NCI-H2081 (cell line): ENCODE measurements around the gene F10.

Experiments used
- DNase-seq, 2 experiments: peaks; one replicate each; lab custom pipeline; 2025; lab: John Stamatoyannopoulos, UW

The F10 gene

DNA sequence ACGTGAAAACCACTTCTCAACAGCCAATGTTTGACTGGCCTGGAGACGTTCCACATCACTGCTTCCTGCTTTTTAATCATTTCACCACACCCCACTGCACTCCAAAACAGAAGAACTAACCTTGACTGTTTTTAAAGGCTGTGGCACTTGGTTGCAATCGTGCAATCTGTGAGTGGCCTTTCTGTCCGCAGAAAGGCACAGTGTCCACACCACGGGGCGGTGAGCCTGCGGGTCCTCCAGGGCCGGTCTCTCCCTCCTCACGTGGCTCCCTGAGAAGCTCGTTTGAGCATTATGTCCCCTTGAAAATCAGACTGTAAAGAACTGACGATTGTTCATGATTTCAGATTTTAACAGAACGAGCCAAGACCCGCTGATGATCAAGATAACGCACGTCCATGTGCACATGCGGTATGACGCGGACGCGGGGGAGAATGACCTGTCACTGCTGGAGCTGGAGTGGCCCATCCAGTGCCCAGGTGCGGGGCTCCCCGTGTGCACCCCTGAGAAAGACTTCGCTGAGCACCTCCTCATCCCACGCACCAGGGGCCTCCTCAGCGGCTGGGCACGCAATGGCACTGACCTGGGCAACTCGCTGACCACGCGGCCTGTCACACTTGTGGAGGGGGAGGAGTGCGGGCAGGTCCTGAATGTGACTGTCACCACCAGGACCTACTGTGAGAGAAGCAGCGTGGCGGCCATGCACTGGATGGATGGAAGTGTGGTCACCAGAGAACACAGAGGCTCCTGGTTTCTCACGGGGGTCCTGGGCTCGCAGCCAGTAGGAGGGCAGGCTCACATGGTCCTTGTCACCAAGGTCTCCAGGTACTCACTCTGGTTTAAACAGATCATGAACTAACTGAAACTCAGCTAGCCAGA, 48.9 kb downstream of the F10 start:
- no peak for DNase-seq

DNA sequence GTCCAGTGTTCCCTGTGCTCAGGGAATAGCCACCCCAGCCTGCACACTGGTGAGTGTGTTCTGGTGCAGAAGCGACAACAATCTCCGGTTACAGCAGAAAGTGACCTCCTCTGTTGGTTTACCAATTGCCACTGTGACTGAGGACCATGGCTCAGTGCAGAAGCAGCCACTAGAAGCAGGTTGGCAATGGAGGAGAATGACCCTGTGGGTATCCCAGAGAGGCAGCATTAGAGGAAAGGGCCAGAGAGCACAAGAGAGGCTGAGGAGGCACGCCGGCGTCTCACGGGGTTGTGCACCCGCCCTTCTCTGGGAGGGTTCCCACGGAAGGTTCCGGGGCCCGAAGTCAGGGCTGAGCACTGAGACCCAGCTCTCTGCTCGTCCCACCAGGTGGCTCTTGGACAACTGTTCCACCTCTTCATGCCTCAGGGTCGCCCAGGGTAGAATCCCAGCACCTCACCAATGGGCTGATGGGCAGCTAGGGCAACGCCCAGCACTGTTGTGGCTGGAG, 49.9 kb downstream of the F10 start:
- DNase-seq, result no peak

DNA sequence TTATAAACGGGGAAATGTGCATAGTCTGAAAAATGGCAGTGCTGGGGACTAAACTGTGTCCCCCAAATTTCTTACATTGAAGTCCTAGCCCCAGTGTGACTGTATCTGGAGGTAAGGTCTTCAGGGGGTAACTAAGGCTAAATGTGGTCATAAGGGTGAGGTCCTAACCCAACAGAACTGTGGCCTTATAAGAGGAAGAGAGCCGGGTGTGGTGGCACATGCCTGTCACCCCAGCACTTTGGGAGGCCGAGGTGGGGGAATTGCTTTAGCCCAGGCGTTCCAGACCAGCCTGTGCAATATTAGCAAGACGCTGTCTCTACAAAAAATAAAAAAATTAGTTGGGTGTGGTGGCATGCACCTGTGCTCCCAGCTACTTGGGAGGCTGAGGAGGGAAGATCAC, 53.7 kb downstream of the F10 start:
- DNase-seq, result no peak

DNA sequence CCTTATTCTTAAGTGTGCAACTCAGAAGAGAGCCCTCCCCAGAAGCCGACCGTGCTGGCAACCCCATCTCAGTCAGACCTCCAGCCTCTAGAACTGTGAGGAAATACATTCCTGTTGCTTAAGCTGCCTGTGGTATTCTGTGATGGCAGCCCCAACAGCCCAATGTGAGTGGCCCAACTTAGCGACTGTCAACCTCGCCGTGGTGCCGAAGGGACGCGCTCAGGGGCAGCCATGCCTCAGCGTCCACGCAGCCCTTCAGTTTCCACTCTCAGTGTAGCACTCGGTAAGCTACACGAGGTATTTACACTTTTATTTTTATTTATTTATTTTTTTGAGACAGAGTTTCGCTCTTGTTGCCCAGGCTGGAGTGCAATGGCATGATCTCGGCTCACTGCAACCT, 54.2 kb downstream of the F10 start:
- DNase-seq, result no peak

DNA sequence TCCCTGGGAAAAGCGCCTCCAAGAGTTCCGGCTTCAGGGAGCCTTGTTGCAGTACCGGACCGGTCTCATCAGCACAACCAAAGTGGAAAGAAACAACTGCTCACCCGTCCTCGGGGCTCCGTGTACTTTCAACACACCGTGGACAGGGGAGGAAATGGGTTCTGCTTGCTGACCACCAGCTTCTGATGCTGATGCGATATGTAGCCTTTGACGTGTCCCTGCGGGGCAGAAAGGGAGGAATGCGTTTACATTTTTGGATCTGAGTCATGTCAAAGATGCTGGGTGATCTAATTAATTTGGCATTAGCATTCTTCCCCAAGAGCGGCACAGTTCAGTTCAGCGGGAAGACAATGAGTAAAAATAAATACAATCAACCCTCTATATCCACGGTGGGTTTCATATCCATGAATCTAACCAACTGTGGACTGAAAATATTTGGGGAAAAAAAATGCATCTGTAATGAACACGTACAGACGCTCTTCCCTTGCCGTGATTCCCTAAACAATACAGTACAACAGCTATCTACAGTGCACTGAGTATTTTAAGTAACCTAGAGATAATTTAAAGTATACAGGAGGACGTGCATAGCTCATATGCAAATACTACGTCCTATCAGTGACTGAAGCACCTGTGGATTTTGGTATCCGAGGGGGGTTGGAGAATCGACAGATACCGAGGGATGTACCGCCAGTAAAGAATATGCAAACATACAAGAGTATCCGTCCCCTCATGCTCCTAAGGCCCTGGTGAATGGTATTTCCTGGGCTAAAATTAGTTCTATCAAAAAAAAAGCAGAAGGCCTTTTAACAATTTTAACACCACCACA, 55.7 kb downstream of the F10 start:
- DNase-seq, result no peak

DNA sequence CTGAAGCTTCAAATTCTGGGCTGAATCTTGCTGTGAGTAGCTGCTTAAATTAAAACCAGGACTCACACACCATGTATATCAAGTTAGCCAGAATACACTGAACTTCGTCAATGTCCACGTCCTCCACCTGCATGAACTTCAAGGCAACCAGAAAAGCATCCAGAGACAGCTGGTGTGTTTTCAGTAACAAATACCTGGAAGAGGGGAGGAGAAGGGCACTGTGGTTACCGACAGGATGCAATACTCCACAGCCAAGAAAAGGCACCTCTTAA, 56.2 kb downstream of the F10 start:
- no peak for DNase-seq

DNA sequence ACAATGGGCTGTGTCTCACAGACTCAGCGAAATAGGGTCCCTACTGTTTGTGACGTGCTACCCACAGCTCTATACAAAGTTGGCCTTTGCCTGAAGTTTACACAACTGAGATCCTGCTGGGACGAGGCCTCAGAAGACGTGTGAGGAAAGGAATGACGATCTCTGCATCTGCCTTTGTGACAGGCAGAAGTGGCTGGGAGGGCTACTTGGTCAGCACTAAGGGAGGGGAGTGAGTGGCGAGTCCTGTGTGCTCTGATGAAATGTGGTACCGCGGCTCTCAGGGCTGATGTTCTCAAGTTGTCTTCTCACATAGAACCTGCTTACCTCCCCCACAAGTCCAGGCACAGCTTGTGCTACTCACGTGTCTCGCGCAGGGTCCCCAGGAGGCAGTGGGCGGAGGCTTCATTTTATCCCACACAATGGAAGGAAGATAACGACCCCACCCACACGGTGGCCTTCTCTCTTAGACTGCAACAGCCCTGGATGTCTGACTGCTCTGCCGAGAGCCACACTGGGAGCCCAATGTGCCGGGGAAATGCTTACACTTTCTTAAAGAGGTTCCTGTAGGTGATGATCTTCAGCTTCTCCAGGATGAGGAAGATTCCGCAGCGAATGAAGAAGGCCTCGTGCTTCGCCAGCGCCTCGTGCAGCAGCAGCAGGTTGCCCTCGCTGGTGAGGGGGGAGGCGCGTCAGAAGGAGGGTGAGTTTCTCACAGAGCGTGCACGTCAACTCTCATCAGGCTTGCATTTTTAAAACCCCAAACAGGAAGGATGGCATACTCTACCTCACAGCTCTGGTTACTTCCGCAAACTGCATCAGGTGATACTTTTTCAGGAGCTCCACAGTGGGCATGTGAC, 57.0 kb downstream of the F10 start:
- DNase-seq, result no peak

DNA sequence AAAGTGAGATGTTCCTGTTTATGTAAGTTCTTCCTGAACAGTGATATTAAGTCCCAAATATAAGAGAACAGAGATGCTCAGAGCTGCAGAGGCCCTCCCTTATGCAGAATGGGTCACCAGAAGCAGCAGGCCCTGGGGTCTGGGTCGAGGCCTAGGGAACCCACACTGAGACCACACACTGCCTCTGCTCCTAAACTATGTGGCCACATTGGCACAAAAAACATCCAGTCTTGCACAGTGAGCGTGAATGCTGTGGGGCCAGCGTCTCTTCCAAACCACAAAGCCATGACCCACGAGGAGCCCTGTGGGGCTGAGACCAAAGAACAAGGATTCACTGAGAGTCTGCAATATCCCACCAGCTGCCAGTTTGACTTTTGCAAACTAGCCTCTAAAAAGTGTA, 59.4 kb downstream of the F10 start:
- no peak for DNase-seq

DNA sequence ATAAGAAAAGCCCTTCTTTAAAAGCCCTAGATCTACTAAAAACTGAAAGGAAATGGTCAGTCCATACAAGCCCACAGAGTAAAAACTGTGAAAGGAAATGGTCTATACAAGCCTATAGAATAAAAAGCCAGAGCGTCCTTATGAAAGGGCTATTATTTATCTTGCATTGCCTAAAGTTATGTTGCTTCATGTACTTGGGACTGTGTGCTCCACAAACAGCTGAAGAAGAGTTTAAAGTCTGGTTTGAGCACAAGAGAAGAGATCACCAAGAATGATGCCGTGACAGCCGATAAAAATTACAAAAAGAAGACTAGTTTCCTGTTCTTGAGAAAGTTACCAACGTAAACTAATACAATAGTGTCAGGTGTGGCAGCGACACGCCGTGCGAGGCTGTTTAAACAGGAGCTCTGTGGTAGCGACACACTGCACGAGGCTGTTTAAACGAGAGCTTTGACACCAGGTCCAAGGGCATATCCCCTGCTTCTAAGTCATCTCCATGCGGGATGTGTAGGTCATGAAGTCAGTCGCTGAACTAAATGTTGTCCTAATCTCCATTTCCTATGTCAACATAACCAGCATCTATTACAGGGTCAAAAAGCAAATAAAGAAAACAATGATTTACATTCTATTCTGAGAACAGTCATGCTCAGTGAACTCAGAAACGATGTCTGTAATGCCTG, 61.0 kb downstream of the F10 start:
- DNase-seq, result peak in 1 of 2 experiments; percentile 19

DNA sequence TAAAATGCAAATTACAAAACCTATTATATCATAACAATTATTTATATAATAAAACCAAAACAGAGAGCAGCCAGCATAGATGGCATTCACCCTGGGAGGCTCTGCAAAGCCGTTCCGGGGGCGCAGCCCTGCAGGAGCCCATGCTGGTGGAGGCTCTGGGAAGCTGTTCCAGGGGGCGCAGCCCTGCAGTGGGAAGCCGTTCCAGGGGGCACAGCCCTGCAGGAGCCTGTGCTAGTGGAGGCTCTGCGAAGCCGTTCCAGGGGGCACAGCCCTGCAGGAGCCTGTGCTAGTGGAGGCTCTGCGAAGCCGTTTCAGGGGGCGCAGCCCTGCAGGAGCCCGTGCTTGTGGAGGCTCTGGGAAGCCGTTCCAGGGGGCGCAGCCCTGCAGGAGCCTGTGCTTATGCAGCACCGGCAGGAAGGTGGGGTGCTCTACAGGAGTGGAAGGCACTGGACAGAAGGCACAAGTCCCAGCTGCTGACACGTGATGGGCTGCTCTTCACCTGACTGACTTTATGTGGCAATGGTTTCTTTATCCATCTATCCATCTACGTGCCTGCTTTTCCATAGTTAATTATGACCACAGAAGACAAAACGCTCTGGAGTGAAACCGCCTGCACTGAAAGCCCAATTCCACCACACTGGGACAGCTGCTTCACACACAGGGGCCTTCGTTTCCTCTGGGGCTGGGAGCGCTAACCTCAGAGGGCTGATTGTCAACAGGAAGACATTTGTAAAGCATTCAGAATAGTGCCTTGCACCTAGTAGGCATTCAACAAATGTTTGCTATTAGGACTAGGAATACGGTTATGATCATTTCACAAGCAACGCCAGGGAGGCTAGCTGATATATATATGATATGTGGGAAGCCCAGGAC, 62.2 kb downstream of the F10 start:
- DNase-seq, result peak in 1 of 2 experiments; percentile 15

DNA sequence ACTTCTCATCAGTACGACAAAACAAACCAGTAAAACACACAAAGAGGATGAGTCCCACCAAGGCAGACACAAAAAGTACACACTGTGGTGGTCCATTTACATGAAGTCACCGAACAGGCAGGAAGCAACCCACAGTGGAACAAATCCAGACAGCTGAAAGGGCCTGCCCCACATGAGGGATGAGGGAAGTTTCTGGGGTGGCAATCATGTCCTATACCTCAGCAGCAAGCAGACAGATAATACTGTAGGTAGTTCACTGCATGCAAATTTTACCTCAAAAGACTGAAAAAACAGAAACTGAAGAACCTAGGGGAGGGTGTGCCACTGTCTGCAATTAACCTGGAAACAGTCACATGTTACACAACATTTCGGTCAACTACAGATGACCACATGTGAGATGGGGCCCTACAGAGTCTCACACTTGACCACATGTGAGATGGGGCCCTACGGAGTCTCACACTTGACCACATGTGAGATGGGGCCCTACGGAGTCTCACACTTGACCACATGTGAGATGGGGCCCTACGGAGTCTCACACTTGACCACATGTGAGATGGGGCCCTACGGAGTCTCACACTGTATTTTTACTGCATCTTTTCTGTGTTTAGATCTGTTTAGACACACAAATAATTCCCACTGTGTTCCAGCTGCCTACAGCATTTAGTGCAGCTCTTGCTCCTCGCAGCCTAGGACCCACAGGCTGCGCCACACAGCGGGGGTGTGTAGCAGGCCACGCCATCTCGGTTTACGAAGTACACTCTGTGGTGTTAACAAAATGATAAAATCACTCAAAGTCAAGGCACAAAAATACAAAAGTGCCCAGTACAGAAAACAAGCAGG, 63.7 kb downstream of the F10 start:
- peak in 1 of 2 experiments; percentile 1 for DNase-seq

DNA sequence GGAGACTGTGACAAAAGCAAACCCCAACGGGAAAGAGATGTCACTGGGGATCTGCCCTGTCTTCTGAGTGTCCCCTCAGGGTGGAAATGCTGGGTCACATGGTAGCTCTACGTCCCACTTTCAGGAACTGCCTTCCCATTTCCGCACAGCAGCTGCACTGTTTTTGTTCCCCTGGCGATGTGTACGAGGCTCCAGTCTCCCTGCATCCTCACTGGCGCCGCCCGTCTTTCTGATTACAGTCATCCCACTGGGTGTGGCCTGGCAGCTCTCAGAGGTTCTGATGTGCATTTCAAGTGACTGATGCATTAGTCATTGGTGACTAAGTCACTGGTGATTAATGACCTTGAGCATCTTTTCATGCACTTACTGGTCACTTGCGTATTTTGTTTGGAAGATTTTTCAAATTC, 64.7 kb downstream of the F10 start:
- no peak for DNase-seq

DNA sequence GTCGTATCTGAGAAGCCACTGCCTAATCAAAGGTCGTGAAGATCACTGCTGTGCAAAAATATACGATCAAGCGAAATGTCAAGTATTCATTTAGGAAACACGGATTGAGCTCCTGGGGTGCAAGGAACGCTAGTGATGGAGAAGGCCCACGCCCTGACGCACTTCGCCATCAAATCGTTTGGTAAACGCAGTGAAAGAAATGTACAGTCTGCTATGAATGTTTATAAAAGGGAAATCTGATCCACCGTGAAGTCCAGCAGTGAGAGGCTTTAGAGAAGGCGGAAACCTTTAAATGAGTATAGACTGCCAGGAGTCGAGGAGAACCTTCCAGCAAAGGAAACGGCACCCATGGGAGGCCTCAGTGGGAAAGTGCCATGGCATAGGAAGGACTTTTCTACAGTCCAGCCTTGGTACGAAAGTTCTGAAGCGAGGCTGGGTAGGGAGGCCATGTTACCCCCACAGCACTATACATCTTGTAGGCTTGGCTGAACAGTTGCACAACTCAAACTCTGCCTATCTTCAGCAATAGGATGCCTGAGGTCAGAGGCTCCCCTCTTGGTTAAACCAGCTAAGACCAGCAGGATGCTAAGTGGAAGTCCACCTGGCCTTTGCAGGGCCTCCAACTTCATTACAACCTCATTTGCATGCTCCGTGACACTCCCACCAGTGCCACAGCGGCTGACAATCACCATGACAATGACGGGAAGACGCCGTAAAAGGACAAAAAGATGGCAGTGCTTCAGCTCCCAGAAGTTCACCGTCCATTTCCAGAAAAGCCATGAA, 65.5 kb downstream of the F10 start:
- no peak for DNase-seq

DNA sequence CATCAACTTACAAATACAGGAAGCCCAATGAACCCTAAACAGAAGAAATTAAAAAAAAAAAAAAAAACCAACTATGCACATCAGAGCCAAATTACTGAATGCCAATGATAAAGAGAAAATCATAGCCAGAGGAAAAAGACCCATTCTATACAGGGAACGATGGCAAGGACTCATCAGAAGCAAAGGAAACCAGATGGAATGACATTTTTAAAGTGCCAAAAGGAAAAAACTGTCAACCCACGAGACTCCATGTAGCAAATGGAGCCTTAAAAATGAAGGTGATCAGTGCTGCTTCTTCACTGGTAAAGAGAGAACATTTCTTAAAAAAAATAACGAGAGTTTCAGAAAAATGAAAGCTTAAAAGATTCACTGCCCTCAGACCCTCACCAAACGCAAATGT, 67.6 kb downstream of the F10 start:
- DNase-seq, result no peak

DNA sequence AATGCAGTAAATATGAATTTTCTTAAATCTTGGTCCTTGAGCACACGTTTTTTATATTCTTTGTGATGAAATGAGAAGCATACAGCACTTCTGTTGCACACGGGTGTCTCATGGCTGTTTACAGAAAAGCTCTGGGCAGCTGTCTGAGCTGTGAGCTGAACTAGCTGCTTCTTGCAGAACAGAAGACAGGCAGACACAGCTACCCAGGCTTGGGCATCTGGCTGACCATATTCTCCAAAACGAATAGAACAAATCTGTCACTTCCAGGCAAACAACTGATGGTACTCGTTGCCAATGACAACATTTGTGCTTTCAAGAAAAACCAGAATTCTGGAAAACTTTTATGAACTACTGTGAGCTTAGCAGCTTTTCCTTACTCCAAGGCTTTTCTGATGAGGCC, 69.7 kb downstream of the F10 start:
- DNase-seq, result no peak

DNA sequence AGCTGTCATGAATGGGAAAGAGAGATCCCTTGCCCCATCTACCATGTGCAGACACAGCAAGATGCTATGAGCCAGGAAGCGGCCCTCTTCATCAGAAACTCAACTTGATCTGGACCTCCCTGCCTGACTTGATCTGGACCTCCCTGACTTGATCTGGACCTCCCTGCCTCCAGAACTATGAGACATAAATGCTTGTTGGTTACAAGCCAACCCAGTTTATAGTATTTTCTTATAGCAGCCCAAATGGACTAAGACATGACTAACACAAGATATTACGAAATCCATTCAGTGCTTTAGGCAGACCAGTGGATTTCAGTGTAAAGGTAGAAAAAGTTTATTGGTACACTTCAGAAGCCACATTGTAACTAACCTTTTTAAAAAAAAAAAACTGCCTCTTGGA, 70.3 kb downstream of the F10 start:
- DNase-seq, result no peak

DNA sequence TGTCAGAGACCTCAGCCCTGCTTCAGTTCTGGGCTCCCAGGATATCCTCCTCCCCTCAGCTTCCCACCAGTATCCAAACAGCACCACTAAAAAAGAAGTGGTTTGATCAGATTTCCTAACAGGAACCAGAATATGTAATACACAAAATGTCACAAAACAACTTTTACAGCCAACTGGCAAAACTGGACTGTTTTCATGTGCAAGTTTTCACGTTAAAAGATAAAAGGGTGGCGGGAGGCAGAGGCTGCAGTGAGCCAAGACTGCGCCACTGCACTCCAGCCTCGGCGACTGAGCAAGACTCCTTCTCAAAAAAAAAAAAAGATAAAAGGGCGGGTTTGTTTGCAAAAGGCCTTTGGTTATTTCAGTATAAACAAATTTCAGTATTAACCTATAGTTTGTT, 72.8 kb downstream of the F10 start:
- DNase-seq, result no peak

DNA sequence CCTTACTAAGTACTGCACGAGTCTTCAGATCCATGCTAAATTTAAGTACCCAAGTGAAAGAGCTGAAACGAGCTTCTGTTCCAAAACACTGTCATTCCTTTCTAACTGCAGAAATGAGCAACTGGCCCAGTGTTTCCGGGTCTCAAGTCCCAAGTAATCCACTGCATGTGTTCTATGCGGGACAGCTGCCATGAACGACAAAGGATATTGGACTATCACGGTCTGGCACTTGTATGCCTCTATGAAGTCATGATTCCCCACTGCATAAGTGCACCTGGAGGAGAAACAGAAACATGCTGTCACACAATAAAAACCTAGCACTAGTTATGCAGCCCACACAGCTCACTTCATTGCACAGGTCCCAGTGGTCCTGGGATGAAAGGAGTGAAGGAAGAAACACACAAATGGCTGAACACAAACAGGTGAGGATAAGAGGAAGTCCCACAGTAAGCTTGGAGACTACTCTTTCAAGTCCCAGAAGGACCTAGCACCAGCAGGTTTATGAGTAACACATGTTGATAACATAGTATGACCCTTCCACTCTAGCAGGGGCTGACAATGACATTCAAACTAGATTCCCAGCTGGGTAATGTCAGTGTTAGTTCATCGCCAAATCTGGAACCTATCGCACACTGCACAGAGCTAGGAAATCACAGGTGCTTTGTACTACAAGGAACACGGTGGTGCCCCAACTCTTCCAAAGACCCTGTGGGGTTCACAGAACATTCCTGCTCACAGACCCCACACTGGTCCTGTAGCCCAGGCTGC, 74.6 kb downstream of the F10 start:
- DNase-seq, result no peak
